ENCODE data around the gene MUC21.

GRCh38 chr6:30963641-30964040, 19.9 kb upstream of the MUC21 start:
- TF ChIP-seq TCF7L2 (IDR thresholded peaks at IDR 0.05; ENCODE audit: low read depth, low read length): no peak
- TF ChIP-seq CTCF (IDR thresholded peaks at IDR 0.05): no peak
- no peak for TF ChIP-seq SIN3A (IDR thresholded peaks at IDR 0.05; ENCODE audit: borderline replicate concordance, insufficient read depth, low read depth, low read length)
- no peak for TF ChIP-seq REST (IDR thresholded peaks at IDR 0.05; ENCODE audit: insufficient read depth in 1 of 2, low read depth in 2 of 2, low read length in 1 of 2)
- no peak for TF ChIP-seq POLR2AphosphoS5 (IDR thresholded peaks at IDR 0.05; ENCODE audit: low read depth, low read length)

All from Panc1 (cell line).